Thyroid gland (tissue), 4 donors: ENCODE results near the gene CNPY4. TPM values are rescaled to one million over a fixed set of nuclear protein-coding genes. Genes with fewer than 3 reads are reported as not detected.

Experiments used
- DNase-seq, 2 donors: peaks; one replicate each; pipeline ENCODE4 v3.0.0-alpha.2; 2019
- H3K27ac ChIP-seq, 3 donors: fragments of 200-600 bp; sonication (generic); 1 replicate in 2 of 3; 2 replicates in 1 of 3; pipeline ENCODE4 v1.5.1; 2016 to 2019; ENCODE audit warnings: mild to moderate bottlenecking in 1 of 3, moderate library complexity in 1 of 3
- H3K27me3 ChIP-seq: fragments of 200-600 bp; sonication (generic); one replicate; pipeline ENCODE4 v1.5.1; 2019
- H3K36me3 ChIP-seq, 2 donors: fragments of 200-600 bp; sonication (generic); one replicate each; pipeline ENCODE4 v1.5.1; 2016 to 2019
- H3K4me1 ChIP-seq, 2 donors: fragments of 200-600 bp; sonication (generic); one replicate each; pipeline ENCODE4 v1.5.1; 2017 to 2019
- H3K4me3 ChIP-seq, 3 donors: fragments of 200-600 bp; sonication (generic); replicated peaks in 1 of 3; 1 replicate in 2 of 3; 2 replicates in 1 of 3; pipeline ENCODE4 v1.5.1; 2016; ENCODE audit warnings: mild to moderate bottlenecking in 1 of 3
- H3K9me3 ChIP-seq: fragments of 200-600 bp; sonication (generic); one replicate; pipeline ENCODE4 v1.5.1; 2017
- CTCF ChIP-seq, 6 experiments: fragments of 200-600 bp in 3 of 6; fragments of 450-650 bp in 3 of 6; sonication (generic) in 3 of 6; IDR thresholded peaks; one replicate each; pipeline ENCODE4 v1.5.1; 2016 to 2019; ENCODE audit warnings: antibody characterized with exemption in 6 of 6, mild to moderate bottlenecking in 2 of 6, inconsistent platforms in 1 of 6, moderate library complexity in 1 of 6
- POLR2A ChIP-seq, 2 donors: fragments of 450-650 bp; IDR thresholded peaks; one replicate each; pipeline ENCODE4 v1.6.1; 2017; ENCODE audit warnings: antibody characterized with exemption in 2 of 2, mild to moderate bottlenecking in 2 of 2, moderate library complexity in 1 of 2
- WGBS, 2 donors: methylation state at CpG; one replicate each; pipeline ENCODE4 v1.1.5; 2017; 5-methylcytosine and 5-hydroxymethylcytosine counted together
- intact Hi-C: fragments of 100-400 bp; cut with DNase I; formaldehyde crosslinking; loops from one replicate; pipeline ENCODE4 v1.15.1; 2023
- total RNA-seq, 4 donors: library from RNA; depleted of rRNA; stranded (reverse); fragments of >200 nt; gene quantifications; one replicate each; pipeline ENCODE4 v1.2.3, GENCODE V29; 2016

The CNPY4 gene
- total RNA-seq, 4 donors from 2014 or later = 4.1 to 14.5 (median 13.1) TPM

GRCh38 chr7:100107125-100107737 lies 12.2 kb upstream of the CNPY4 start:
- H3K36me3 ChIP-seq = peaks cover 27 to 44% of the 10 kb centered on the region in 2 donors
- intact Hi-C loops = no loop called here
- H3K9me3 ChIP-seq = no peaks in the 10 kb centered on the region
- H3K27me3 ChIP-seq = no peaks in the 10 kb centered on the region
- H3K27ac ChIP-seq = no peak overlapping the region
- H3K4me1 ChIP-seq = peaks cover 4 to 5% of the 10 kb centered on the region in 2 donors
- DNase-seq = no peak
- H3K4me3 ChIP-seq = no peak overlapping the region
- TF ChIP-seq POLR2A (IDR thresholded peaks at IDR 0.05) (no peak), CTCF (IDR thresholded peaks at IDR 0.05) (no peak)
- WGBS, 2 donors = 87 to 90% methylated on average over 15 to 25 of the region's 25 CpGs

- Histone ChIP-seq H3K36me3 (peaks cover 27 to 50% of the 10 kb centered on the region in 2 donors), H3K27me3 (no peaks in the 10 kb centered on the region), H3K27ac (no peak overlapping the region), H3K4me3 (no peak overlapping the region), H3K9me3 (no peaks in the 10 kb centered on the region), H3K4me1 (no peaks in the 10 kb centered on the region)
- intact Hi-C loops = no loop called here
- 85 to 91% methylated on average over 11 of the region's 11 CpGs for WGBS, 2 donors
- no peak for DNase-seq
- TF ChIP-seq CTCF (IDR thresholded peaks at IDR 0.05) = no peak
- TF ChIP-seq POLR2A (IDR thresholded peaks at IDR 0.05) = no peak
Measured at GRCh38 chr7:100107890-100108289, 11.5 kb upstream of the CNPY4 start.

- intact Hi-C loops = no loop called here
- no peak overlapping the region for H3K4me3 ChIP-seq
- H3K27me3 ChIP-seq = no peaks in the 10 kb centered on the region
- WGBS, 2 donors = 89 to 90% methylated on average over 12 of the region's 12 CpGs
- DNase-seq = no peak
- TF ChIP-seq POLR2A (IDR thresholded peaks at IDR 0.05) (no peak), CTCF (IDR thresholded peaks at IDR 0.05) (no peak)
- H3K36me3 ChIP-seq = peaks cover 27 to 45% of the 10 kb centered on the region in 2 donors
- H3K9me3 ChIP-seq = no peaks in the 10 kb centered on the region
- H3K4me1 ChIP-seq = no peaks in the 10 kb centered on the region
- no peak overlapping the region for H3K27ac ChIP-seq
Measured at GRCh38 chr7:100109521-100110163, 9.8 kb upstream of the CNPY4 start.

GRCh38 chr7:100111156-100111555 lies 8.3 kb upstream of the CNPY4 start:
- no peak for TF ChIP-seq POLR2A (IDR thresholded peaks at IDR 0.05)
- no peak for TF ChIP-seq CTCF (IDR thresholded peaks at IDR 0.05)
- no peak for DNase-seq
- Histone ChIP-seq H3K27me3 (no peaks in the 10 kb centered on the region), H3K36me3 (peaks cover 27 to 39% of the 10 kb centered on the region in 2 donors), H3K4me3 (no peak overlapping the region), H3K27ac (no peak overlapping the region), H3K4me1 (no peaks in the 10 kb centered on the region), H3K9me3 (no peaks in the 10 kb centered on the region)
- WGBS, 2 donors = 90 to 97% methylated on average over 7 of the region's 7 CpGs
- intact Hi-C loops = no loop called here

- DNase-seq = no peak
- TF ChIP-seq POLR2A (IDR thresholded peaks at IDR 0.05) = no peak
- no peak for TF ChIP-seq CTCF (IDR thresholded peaks at IDR 0.05)
- intact Hi-C loops = no loop called here
- Histone ChIP-seq H3K27me3 (no peaks in the 10 kb centered on the region), H3K4me1 (no peaks in the 10 kb centered on the region), H3K9me3 (no peaks in the 10 kb centered on the region), H3K27ac (no peak overlapping the region), H3K4me3 (no peak overlapping the region), H3K36me3 (peaks cover 27 to 34% of the 10 kb centered on the region in 2 donors)
- WGBS, 2 donors = 96% methylated on average over 5 to 10 of the region's 13 CpGs
Measured at GRCh38 chr7:100111914-100112313, 7.5 kb upstream of the CNPY4 start.
